CD4-positive, alpha-beta T cell treated with Interleukin-15 for 4 hours (primary cell): ENCODE measurements around the gene ANO3.
"Not testable (repeated sequence)": the region's sequence is repeated elsewhere in the genome, so short reads cannot be mapped to it uniquely, and the experiment has no call there.

ENCODE experiments used
- DNase-seq: peaks from one replicate; pipeline ENCODE4 v3.0.0-alpha.2; 2020; ENCODE audit warnings: low spot score

Gene ANO3

DNA sequence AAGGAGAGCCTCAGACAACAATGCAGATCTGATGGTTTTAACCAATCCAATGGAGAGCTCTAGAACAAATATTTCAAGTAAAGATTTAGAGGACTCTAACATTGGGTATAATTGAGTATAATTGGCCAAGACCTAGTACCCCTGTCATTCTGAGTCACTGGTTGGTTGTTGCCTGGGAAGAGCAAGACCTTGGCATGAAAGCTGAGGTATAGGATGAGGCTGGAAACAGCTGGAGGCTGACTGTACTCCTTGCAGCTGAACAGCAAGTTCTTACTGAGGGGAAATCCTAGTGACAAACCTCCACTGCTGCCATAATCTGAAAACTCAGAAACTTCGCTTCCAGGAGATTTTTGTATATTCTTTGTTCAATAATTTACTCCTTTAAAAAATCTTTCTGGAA is 294.4 kb downstream of the ANO3 start:
- no peak for DNase-seq

DNA sequence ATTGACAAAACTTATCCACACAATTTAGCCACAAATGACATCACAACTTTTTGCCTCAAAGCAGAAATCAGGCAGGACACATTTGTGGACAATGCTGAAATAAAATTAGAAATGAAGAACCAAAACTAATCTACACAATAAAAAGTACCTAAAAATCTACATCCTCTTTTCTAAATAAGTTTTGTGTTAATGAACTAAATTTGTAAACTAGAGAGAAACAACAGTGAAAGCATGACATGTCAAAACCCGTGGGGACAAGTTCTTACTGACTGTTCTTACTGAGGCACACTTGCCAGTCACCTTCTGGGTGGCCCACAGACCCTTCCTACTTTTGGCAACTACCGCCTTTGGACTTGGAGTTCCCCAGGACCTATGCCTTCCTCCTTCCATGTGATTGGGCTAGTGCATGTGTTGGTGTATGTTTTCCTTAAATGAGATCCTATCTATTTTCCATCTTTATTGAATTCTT is 300.8 kb downstream of the ANO3 start:
- DNase-seq: no peak

- not testable (repeated sequence) for DNase-seq
These were observed 311.4 kb downstream of the ANO3 start for GRCh38 chr11:26643314-26643713.

DNA sequence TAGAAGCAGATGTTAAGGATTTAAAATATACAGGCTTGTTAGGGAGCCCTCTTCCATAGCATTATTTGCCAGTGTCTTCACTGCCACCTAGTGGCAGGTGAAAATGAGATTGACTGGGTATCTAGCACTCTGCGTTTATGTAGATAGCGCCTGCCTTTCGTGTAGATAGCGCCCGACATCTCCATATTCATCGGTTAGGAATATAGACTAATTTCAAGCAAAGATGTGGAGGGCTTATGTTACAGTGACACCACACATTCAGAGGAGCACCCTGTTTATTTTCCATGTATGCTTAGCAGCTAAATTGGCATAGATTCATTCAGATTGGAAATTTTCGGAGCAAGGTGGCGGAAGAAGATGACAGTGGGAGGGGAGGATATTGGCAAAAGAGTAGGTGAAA is 318.0 kb downstream of the ANO3 start:
- no peak for DNase-seq

- no peak for DNase-seq
These were observed 320.0 kb downstream of the ANO3 start for GRCh38 chr11:26651916-26652315.

- DNase-seq: no peak
These were observed 323.4 kb downstream of the ANO3 start for GRCh38 chr11:26655287-26655686.

DNA sequence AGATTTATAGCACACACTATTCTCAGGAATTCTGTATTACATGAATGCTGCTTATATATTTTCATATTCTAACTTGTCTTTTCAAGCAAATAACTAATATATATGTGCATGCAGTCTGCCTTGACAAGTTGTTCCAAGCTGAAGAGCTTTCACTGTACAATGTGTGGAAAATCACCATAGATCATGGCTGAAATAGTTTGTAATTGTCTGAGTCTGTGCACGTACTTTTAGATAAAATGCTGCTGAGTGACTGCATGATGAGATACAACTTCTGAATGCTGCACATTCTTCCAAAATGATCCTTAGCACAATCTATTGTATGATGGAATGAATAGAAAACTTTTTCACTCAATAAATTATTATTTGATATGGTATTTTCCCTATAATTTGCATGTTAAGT is 331.0 kb downstream of the ANO3 start:
- DNase-seq: no peak

- no peak for DNase-seq
These were observed 333.1 kb downstream of the ANO3 start for GRCh38 chr11:26665036-26665435.

GRCh38 chr11:26665946-26666345 is 334.0 kb downstream of the ANO3 start:
- DNase-seq: no peak

GRCh38 chr11:26675233-26675928 is 343.5 kb downstream of the ANO3 start:
- no peak for DNase-seq

DNA sequence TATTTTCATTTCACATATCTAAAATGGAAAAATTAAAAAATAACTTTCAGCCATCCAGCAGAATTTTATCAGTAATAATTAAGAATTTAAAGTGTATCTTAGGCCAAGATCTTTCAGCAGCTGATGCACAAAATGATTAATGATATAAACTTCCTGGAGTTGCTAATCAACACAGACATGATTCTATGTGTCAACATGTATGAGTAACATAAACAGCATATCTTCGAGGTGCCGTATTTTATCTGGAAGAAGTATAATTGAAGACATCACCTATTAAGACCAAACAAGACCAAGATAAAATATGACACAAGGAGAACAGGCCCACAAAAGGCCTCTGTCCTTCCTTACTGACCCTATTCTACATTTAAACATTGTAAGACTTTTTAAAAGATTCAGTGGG is 344.7 kb downstream of the ANO3 start:
- DNase-seq: no peak

DNA sequence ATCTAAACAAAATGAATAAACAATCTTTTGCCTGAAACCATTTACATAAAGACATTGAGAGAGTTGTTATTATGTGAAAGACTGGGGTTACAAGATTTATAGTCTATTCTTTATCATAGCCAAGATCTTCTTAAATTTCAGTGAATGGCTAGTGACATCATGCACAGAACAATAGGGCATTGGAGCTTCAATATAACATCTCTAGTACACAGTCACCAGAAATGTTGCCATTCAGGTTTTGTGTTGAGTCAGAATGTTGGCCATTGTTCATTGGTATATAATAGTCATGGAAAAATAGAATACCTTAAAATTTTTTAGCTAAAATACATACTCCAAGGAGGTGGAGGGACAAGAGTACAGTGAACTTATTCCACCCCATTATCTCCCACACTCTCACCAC is 345.6 kb downstream of the ANO3 start:
- DNase-seq: no peak

DNA sequence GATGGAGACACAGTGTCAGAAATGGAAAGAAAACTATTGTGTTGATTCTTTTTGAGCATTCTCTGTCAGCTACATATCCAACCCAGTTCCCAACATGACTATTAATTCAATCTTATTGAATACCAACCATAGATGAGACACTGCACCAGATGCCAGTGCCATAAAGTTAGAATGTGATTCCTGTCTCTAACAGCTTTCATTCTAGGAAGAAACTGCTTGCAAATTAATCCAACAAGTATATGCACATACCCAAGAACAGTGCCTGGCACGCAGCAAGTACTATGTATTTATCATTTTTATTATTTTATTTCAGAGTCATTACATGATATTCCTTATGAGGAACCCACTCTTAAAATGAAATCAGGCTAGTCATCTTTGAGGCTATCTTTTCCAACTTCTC is 355.4 kb downstream of the ANO3 start:
- DNase-seq: no peak

- no peak for DNase-seq
These were observed 356.8 kb downstream of the ANO3 start for GRCh38 chr11:26688701-26689100.

GRCh38 chr11:26696330-26696729 is 364.4 kb downstream of the ANO3 start:
- DNase-seq: no peak

- DNase-seq: no peak
These were observed 366.3 kb downstream of the ANO3 start for GRCh38 chr11:26698224-26698623.

DNA sequence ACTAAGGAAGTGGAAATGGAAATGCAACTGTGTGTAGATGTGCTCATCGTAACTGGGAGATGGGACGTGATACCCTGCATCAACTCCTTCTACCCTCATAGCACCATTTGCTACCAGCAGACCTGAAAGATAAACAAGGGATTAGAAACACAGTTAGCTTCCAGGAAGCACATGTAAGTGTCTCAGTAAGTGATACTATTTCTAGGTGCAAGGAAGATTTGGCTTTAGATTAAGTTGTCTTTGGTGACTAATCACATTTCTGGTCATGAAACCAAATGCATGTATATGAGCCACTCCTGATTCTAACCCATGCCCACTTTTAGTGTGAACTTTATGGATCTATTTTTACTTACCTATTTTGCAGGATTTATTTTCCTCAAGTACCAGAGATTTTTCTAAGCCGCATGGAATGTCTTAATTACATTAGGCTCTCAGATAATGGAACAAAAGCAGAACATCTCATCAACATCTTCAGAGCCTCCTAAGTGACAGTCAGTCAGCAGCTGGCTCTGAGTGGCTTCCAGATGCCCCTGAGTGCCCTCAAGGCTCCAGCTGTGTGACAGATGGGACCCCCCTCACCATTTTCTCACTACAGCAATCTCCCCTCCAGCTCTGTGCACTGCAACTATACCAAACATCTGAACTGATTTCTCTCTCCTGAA is 368.8 kb downstream of the ANO3 start:
- DNase-seq: no peak

- DNase-seq: no peak
These were observed 370.5 kb downstream of the ANO3 start for GRCh38 chr11:26702406-26702805.

DNA sequence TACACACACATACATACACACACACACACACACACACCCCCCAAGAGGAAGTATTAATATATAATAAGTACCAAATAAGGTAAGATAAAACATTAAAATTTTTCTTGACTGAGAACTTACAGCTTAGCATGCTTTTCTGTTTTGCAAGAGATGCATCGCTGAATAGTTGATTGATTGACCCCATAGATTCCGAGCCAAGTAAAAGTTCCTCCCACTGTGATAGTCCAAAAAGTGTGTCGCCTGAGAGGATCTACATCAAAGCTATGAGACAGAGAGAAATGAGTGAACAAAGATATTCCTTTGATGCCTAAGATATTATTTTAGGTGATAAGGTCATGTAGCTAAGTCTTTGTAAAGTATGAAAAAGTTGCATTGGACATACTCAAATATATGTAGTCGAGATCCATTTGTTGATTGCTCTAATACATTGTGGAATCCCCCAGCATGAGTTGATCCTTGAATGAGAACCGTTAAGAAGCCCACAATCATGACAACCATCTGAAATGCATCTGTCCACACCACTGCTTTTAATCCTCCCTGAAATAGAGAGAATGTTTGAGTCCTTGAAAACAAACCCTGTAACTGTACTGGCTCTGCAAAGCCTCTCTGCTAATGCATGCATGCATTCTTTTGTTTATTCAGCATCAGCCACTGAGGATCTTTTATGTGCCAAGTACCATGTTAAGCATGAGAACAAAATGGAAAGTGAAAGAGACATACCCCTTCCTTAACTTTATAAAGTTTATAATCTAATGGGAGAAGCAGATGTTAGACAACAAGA is 371.7 kb downstream of the ANO3 start:
- DNase-seq: no peak

GRCh38 chr11:26704249-26704648 is 372.3 kb downstream of the ANO3 start:
- DNase-seq: no peak

DNA sequence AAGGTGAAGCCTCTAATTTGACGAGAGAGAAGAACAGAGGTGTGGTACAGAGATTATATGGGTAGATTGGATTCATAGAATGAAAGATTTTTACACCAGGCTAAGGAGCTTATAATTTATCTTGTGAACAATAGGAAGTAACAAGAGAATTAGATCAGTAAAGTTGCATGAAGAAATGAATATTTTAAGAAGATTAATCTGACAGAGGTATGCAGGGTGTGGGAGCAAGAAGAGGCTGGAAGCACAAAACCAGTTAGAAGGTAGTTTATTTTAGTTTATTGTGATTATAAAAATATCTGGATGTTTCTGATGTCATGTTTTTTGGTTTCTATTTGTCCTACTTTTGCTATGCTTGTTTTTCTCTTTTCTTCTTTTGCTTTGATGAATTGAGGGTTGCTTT is 374.3 kb downstream of the ANO3 start:
- no peak for DNase-seq

DNA sequence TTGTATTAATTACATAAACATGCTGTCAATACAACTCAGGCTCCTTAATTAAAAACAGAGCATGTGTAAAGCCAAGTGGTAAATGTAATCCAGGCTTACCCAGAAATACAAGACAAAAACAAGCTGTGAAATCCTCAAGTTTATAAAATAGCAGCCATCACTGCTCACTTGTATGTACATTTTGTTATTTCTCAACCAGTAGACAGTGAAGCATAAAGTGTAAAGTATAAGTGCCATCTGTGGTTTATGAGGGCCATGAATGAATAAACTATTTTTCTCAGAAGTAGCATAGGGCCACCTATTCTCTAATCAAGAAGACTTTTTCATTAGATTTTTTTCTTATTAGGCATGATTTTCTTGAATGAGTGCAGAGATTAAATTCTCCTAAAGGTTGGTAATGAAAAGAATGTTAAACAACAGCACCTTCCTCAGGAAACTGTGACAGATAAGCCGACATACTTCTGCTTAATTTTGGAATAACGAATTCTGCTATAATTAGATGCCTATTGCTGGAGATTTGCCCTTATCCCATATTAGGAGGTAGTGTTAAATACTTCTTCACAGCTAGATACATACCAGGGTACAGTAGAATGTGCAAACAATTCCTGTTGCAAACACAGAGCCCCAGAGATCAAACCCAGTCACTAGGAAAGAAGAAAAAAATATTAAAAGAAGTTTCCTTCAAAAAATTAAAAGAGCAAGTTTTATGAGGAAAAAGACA is 377.0 kb downstream of the ANO3 start:
- no peak for DNase-seq
